Activated CD4-positive, alpha-beta T cell treated with anti-CD3 and anti-CD28 coated beads for 4 hours (primary cell): ENCODE measurements around the gene ATP8A2.

ENCODE experiments used
- DNase-seq, 2 donors: peaks; one replicate each; pipeline ENCODE4 v3.0.0-alpha.2; 2020

The ATP8A2 gene

GRCh38 chr13:25384758-25385410 is 13.1 kb downstream of the ATP8A2 start:
- no peak for DNase-seq

- no peak for DNase-seq
Observed at GRCh38 chr13:25391932-25392331, 20.2 kb downstream of the ATP8A2 start.

- no peak for DNase-seq
Observed at GRCh38 chr13:25394402-25395060, 22.8 kb downstream of the ATP8A2 start.

DNA sequence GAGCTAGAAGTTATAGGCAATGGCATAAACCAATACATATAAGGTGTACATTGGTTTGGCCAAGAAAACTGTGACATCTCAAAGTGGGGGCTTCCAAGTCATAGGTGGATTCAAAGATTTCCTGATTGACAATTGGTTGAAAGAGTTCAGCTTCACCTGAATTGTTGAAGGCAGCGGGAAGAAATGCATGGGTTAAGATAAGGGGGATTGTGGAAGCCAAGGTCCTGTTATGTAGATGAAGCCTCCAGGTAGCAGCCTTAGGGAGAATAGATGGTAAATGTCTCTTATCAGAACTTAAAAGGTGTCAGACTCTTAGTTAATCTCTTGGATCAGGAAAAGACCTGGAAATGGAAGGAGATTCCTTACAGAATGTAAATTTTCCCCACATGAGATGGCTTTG is 26.0 kb downstream of the ATP8A2 start:
- DNase-seq = no peak

DNA sequence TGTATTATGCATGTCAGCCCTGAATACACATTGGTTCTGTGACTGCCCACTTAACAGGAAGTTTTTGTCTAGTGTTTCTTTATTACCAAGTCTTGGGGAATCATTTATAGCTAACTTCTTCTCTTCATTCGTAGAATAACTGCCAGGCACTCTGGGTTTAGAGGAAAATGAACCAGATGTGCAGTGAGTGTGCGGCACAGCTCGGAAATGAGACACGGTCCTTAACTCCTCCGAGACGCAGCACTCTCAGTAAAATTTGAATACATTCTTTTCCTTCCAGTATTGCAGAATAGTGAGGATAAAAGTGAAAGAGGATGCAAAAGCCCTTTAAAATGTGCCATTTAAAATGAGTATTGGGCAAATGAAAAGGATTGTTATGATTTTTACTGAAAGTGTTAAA is 29.2 kb downstream of the ATP8A2 start:
- DNase-seq = no peak

DNA sequence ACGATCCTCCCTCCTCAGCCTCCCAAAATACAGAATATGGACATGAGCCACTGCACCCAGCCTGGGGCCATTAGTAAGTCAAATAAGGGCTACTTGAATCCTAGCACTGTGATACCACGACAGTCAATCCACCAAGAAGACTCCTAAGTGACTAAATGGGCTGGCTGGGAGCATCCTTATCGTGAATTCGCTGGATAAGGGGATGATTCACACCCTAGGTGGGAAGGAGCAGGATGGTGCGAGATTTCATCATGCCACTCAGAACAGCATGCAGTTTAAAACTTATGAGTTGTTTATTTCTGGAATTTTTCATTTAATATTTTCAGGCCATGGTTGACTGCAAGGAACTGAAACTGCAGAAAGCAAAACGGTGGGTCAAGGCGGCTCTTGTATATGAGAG is 30.2 kb downstream of the ATP8A2 start:
- no peak for DNase-seq

DNA sequence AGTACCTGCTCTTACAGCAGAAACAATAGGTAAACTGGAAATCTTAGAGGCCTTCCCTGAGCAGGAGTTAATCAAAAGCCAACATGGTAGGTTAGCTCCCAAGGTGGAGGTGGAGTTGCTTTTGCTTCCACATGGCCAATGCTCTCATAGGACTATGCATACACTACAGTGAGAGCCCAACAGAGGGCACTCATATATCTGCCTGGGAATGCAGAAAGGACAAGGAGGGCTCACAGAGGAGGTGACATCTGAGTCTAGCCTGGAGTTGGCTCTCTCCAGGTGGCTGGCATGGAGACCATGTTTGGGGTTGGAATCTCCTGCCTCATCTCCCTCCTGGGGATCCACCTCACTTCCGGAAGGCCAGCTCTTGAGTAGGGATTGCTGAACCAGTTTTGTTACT is 34.6 kb downstream of the ATP8A2 start:
- no peak for DNase-seq

DNA sequence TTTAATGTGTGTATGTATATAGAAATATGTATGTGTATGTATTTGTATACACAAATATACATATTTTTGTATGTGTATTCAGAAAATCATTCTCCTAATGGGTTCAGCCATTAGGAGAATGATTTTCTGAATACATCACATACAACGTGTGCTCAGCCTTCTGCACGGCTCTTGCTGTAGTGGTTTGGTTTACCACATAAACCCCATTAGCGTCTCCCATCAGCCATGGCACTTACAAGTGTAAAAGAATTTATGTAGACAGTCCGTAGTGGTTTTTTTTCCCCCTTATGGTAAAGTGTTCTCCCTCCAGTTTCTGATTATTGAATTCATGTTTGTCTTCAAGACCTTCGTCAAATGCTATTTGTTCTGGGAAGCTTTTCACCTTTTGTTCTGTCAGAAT is 38.2 kb downstream of the ATP8A2 start:
- no peak for DNase-seq

DNA sequence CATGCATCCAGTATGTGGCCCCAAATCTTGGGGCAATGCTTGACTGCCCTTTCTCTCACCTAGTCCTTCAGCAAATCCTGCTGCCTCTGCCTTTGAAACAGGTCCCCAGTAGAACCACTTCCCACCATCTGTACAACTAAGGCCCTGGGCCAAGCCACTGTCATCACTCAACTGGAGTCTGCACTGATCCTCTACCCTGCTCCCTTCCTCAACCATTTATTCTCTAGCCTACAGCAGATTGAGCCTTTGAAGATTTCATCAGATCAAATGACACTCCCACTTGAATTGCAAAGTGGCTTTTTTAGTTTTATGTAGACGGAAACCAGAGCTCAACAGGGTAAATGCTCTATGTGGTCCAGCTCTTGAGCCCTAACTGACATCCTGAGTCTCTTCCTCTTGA is 43.5 kb downstream of the ATP8A2 start:
- no peak for DNase-seq

DNA sequence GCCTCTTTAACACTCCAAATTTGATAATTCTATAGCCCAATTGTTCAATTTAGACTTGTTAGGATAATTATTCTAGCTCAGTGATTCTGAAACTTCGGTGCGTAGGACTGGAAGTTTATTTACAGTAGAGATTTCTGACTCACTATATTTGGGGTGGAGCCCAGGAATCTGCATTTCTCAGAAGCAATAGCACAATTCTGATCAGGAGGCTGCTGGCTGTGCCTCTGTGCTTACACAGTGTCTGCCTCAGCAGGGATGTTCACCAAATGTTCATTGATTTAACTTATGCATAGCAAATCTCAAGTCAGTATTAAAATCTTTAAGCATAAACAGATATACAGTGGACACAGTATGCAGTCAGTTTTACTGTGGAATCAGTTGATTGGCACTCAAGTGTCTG is 45.8 kb downstream of the ATP8A2 start:
- DNase-seq = no peak

GRCh38 chr13:25420161-25420560 is 48.4 kb downstream of the ATP8A2 start:
- no peak for DNase-seq

DNA sequence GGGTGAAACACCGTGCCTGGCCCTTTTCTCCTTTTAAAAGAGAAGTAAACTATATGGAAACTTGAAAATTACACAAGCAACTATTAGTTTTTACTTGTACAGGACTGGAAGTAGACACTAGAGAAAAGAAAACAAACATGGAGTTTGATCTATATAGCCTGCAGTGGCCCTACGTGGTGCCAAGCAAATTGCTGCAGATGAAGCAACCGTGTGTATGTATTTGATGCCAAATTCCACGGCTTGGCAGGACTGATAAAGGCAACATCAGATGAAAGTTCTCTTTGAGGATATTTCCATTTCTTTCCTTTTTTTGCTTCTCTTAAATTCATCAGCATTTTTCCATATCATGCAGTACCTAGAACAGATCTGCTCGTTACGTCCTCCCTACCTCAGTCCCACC is 49.8 kb downstream of the ATP8A2 start:
- no peak for DNase-seq

DNA sequence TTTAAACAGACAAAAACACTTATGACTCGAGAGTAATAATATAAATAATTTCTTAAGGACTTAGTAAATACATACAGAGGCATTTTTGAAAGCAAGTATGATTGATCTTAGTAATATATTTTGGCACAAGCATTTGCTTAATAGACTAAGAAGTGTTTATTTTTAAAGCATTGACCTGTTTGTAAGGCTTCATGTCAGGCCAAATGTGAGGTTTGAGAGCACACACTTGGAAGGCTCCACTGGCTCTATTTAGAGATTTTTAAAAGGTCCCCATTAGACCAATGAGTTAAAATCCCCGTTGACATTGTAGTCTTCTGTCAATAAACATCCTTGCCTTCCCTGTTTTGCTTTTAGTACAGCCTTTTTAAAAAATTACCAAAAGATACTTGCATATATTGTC is 50.4 kb downstream of the ATP8A2 start:
- DNase-seq = no peak

DNA sequence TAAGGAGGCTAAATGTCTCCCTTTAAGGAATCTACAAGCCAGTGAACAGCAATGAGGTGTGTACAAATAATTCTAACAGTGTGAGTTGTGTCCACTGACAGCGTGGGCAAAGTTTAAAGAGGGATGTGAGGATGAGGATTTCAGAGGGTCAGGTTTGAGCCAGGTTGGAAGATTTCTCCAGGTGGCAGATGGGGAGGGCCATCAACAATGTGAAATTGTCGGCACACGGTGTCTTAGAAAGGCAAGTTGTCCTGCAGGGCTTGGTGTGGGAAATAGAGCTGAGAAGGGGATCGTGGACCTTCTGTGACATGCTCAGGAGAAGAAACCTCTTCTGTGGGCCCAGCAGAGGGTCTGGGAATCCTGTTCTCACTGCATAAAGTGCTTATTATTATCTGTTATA is 52.1 kb downstream of the ATP8A2 start:
- no peak for DNase-seq

GRCh38 chr13:25429466-25429865 is 57.7 kb downstream of the ATP8A2 start:
- DNase-seq = no peak

GRCh38 chr13:25432691-25433090 is 60.9 kb downstream of the ATP8A2 start:
- DNase-seq = no peak

DNA sequence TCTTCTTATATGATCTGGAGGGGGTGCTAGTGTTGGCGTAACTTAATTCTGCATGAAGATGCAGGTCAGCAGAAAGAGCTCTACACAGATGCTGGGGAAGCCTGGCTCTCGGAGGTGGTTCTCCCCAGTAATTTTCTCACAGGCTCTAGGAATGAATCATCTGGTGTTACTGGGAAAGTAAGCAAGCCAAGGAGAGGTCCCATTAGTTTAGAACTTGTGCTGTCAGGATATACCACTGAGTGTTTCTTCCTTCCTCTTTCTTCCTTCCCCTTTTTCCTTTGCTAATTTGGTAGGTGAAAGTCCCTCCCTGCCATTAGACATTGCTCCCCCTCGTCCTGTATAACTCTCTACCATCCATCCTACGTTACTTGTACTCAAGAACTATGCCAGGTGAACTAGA is 68.3 kb downstream of the ATP8A2 start:
- DNase-seq = no peak

- no peak for DNase-seq
Observed at GRCh38 chr13:25446261-25446660, 74.5 kb downstream of the ATP8A2 start.

DNA sequence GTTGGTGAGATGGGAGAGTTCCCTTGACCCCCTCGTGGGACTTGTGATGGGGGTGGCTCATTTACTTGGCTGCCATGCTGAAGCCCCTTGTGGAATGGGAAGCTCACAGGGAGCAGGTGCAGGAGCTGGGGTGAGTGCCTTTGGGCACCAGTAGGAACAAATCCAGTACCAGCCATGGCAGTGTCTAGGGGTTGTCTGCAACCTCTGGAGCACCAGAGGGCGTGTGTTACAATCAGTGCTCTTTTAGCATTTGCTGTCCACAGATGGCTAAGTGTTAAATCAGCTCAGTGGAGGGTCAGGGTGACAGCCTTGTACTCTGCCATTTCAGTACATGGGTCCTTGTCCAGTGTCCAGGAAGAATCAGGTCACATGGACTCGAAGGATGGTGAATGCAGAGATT is 75.6 kb downstream of the ATP8A2 start:
- DNase-seq = no peak

GRCh38 chr13:25453850-25454365 is 82.1 kb downstream of the ATP8A2 start:
- DNase-seq = no peak

DNA sequence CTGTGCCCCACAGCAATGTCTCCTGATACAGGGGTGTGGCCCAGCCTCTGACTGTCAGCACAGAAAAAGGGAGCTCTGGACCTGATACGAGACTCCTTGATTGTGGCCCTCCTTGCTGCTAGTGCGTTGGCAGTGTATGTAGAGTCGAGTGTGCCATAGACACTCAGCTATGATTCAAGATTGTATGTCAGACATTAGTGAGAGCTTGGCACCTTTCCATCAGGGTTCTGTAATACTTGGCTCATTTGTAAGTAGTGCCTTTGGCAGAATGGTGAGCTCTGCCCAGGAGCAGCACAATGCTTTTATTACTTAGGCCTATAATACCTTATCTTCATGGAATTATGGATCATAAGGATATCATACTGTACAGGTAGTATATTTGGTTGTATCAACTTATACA is 83.4 kb downstream of the ATP8A2 start:
- no peak for DNase-seq

- no peak for DNase-seq
Observed at GRCh38 chr13:25457566-25457965, 85.8 kb downstream of the ATP8A2 start.

DNA sequence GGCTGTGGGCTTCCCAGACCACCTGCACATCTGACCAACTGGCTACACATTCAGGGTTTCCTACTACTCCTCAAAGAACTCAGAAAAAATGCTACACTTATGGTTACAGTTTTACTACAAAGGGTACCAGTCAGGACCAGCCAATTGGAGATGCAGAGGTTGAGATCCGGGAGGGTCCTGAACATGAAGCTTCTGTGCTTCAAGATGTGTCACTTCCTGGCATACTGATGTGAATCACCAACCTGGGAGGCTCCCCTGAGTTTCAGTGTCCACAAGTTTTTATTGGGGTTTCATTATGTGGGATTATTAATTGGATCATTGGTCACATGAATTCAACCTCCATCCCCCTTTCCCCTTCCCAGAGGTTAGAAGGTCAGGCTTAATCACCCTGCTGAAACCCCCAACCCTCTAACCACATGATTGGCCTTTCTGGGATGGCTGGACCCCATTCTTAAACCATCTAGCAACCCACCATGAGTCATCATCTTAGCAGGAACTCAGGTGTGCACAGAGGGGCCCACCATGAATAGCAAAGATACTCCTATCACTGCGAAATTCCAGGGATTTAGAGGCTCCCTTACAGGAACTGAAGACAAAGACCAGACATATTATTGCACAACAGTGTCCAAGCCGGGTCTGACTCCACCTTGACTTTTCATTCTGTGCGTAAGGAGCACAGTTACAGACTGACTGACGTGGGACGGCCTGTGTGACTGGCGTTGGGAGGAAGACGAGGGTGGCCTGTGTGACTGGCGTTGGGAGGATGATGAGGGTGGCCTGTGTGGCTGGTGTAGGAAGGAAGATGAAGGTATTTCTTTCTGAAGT is 90.7 kb downstream of the ATP8A2 start:
- DNase-seq = no peak

GRCh38 chr13:25463496-25463895 is 91.7 kb downstream of the ATP8A2 start:
- no peak for DNase-seq
